Muscle of back (tissue), 13 donors: ENCODE results near the gene SLAMF9. TPM values are rescaled to one million over a fixed set of nuclear protein-coding genes. Genes with fewer than 3 reads are reported as not detected.

Source experiments
- DNase-seq, 3 donors: peaks; one replicate each; pipeline versions ENCODE4 v3.0.0 to v3.0.0-alpha.2; 2013
- long read RNA-seq, 9 donors: transcript quantifications; one replicate each; lab custom pipeline, GENCODE V29; 2026
- polyA plus RNA-seq, 10 donors: library from polyadenylated mRNA; unstranded; fragments of 120-200 nt; gene quantifications; one replicate each; pipeline ENCODE4 v1.2.1, GENCODE V29; 2013; ENCODE audit not compliant: insufficient read length in 10 of 10

Gene SLAMF9
- not detected for polyA plus RNA-seq
- long read RNA-seq, donor 1 = 0 reads
- long read RNA-seq, donor 2 = 0 reads
- long read RNA-seq, donor 3 = 0 reads
- long read RNA-seq, donor 4 = 0 reads
- long read RNA-seq, donor 5 = 0 reads
- long read RNA-seq, donor 6 = 0 reads
- long read RNA-seq, donor 7 = 0 reads
- long read RNA-seq, donor 8 = 0 reads
- long read RNA-seq, donor 9 = 0 reads

- DNase-seq = peak in 1 of 3 donors; percentile 27
Observed at GRCh38 chr1:159953536-159954515, at the start of gene SLAMF9. SLAMF9 (minus strand) TSS chr1:159954237; CDS start chr1:159954137, 100 bp downstream.

GRCh38 chr1:160001440-160001839 lies 47.4 kb upstream of the SLAMF9 start:
- no peak for DNase-seq

DNA sequence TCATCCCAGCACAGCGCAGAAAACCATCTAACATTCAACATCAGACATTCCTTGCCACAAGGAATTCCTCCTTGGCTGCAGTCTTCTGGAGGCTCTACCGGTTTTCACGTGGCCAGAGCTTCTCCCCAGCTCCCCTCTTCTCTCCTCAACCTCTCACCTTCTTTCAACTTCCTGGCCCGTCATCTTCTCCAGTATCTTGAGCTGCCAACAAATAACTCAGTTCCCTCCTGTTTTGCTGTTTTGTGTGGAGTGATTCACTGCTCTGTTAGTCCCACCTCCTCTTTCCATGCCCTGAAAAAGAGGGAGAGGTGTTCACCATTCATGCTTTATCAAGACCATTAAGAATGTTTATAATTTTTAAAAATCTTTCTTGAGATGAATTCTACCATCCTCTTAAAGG lies 45.2 kb upstream of the SLAMF9 start:
- DNase-seq = no peak

DNA sequence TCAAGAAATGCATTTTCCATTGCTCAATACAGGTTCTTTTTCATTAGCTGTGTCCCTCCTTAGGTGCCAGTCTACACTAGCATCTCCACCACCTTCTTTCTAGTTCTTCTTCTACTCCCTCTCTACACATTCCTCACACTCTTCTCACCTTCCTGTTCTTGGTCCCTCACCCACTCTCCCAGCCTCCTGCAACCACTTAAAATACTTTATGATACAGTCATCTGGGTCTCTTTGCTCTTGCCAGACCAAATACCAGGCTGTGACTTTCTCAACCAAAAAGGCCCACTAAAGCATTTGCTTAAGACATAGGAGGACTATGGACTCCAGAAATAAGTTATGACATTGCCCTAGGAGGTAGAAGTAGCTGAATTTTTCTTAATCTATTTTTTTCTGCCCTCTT lies 42.6 kb upstream of the SLAMF9 start:
- peak in 1 of 3 donors; percentile 80 for DNase-seq

GRCh38 chr1:159994896-159995295 lies 40.9 kb upstream of the SLAMF9 start:
- DNase-seq = no peak

GRCh38 chr1:159993911-159994310 lies 39.9 kb upstream of the SLAMF9 start:
- no peak for DNase-seq

GRCh38 chr1:159992161-159992560 lies 38.1 kb upstream of the SLAMF9 start:
- no peak for DNase-seq

DNA sequence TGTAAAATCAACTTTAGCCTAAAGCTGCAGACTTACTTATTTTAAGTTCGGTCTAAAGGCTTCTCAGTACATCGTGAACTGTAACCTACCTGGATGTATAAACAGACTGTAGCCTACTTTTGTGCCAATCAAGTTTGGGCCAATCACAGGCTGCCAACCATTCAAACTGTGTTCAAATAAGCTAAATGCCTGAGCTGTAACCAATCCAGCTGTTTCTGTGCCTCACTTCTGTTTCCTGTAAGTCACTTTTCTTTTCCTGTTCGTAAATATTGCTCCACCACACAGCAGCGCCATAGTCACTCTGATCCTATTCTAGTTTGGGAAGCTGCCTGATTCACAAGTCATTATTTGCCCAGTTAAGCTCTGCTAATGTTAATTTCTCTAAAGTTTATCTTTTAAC lies 37.5 kb upstream of the SLAMF9 start:
- DNase-seq = no peak

DNA sequence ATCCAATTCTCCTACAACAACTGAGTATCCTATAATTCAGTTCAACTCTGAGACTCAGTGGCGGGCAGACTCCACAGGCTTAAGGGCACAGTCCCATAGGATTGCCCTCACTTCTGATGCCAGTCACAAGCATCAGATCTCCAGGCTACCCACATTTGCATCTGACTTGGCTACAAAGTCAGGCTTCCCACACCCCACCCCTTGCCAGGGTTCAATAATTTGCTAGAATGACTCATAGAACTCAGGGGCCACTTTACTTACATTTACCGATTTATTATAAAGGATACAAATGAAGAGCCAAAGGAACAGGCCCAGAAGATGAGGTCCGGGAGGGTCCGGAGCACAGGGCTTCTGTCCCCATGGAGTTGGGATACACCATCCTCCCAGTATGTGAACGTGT lies 36.0 kb upstream of the SLAMF9 start:
- no peak for DNase-seq

- DNase-seq = no peak
Observed at GRCh38 chr1:159989581-159989980, 35.5 kb upstream of the SLAMF9 start.

- no peak for DNase-seq
Observed at GRCh38 chr1:159988006-159988405, 34.0 kb upstream of the SLAMF9 start.

- DNase-seq = no peak
Observed at GRCh38 chr1:159987186-159987585, 33.1 kb upstream of the SLAMF9 start.

- no peak for DNase-seq
Observed at GRCh38 chr1:159986531-159986930, 32.5 kb upstream of the SLAMF9 start.

DNA sequence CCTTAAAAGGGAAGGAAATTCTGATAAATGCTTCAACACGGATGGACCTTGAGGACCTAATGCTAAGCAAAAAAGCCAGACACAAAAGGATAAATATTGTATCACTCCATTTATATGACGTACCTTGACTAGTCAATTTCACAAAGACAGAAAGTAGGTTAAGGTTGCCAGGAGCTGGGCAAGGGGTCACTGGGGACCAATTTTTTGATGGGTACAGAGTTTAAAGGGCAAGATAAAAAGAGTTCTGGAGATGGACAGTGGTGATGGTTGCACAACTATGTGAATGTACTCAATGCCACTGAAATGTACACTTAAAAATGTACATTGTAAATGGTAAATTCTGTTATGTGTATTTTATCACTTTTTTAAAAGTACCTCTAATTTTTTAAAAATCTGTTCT lies 32.1 kb upstream of the SLAMF9 start:
- DNase-seq = no peak

DNA sequence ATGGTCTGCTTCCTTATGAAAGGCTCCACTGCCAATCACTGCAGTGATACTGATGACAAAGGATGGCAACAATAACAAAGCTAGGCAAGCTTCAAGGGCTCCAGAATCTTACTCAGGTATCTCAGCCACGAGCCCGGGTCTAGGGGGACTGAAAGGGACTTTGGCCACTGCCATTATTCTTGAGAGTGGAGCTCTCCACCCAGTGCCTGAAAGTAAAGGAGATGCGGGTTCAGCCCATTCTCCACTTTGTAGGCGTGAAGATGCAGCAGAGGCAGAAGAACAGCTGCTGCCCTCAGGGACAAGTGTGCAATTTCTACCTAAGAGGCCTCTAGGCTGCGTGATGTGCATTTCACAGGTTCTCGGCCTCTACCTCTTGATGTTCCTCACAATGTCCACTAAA lies 31.4 kb upstream of the SLAMF9 start:
- DNase-seq = no peak

GRCh38 chr1:159983681-159984080 lies 29.6 kb upstream of the SLAMF9 start:
- DNase-seq = no peak

DNA sequence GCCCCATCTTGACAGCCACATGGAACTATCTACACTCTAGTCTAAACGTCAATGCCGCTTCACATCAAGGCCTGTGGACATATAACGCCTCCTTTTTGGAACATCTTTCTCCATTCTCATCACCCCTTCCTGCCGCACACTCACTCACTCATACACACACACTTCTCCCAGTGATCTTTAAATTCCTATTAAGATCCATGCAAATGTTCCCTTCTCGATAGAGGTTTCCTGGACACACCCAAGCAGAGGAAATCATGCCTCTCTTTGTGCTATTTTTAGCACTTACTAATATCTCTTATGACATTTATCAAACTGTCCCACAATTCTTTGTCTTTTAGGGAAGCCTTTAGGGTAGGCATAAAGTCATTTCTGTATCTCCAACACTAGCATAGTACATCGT lies 28.2 kb upstream of the SLAMF9 start:
- DNase-seq = no peak

- DNase-seq = no peak
Observed at GRCh38 chr1:159981351-159982055, 27.5 kb upstream of the SLAMF9 start.

DNA sequence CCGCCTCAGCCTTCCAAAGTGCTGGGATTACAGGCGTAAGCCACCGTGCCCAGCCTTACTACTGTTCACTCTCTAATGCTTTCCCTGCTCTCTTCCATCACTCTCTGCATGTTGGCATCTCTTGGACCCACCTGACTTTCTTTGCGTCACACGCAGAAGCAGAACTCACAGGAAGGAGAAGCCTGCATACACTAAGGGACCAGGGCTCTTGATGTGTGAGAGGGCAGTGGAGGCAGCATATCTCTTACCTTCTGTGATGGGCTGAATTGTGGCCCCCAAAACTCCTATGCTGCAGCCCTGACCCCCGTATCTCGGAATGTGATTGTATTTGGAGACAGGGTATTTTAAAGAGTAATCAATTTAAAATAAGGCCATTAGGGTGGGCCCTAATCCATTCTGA lies 26.7 kb upstream of the SLAMF9 start:
- no peak for DNase-seq

DNA sequence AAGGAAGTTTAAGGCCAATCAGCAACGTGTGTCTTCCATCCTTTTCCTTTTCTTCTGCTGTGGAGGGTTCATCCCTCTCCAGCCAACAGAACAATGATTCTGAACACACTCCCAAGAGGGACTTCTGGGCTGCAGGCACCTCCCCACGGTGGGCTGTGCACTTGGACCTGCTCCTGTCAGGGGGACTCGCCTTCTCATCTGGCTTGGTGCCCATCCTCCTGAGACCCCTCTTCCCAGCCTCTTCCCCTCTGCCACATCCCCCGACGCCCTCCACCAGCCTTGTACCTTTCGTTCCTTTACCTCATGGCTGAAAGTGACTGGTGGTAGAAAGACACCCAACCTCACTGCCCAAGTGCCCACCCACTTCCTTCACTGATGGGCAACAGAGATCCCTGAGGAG lies 26.0 kb upstream of the SLAMF9 start:
- no peak for DNase-seq

DNA sequence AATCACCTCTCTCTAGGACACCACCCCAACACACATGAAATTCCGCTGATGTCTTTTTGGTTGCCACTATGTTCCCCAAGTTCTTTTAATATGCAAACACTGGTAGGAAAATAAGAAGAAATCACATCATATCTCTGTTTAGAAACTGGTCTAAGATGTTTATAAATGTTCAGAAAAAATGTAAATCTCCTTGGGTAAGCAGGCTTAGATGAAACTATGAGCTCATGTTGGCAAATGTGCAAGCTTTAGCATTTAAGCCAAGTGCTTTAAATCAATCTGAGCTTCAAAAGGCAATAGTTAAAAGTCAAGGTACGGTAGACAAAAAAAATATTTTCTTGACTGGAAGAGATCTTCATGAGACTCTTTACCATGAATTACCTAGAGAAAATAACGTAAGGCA lies 25.2 kb upstream of the SLAMF9 start:
- DNase-seq = peak in 1 of 3 donors; percentile 40

DNA sequence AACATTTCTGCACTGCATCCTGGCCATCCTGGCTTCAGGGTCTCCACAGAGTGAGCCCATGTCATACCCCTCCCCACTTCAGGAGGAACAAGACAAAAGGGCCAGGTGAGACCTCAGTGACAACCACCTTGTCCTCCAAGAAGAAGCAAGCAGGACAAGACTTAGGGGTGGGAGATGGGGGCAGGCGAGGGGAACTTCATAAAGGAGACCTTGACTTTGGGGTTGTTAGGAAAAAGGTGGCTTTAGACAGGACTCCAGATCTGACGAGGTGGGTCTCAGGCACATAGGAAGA lies 24.0 kb upstream of the SLAMF9 start:
- no peak for DNase-seq
